Osteoblast (primary cell): ENCODE data around the gene ERFL. TPM values are rescaled to one million over a fixed set of nuclear protein-coding genes. Genes with fewer than 3 reads are reported as not detected.

Experiments used
- DNase-seq: peaks from one replicate; pipeline ENCODE4 v3.0.0; 2011; ENCODE audit warnings: low spot score, mixed read lengths; ENCODE audit not compliant: insufficient read length; ENCODE audit errors: missing footprints
- H2AFZ ChIP-seq: 2 replicates; pipeline ENCODE4 v1.6.0; 2011; ENCODE audit warnings: mild to moderate bottlenecking, low read length
- H3K27ac ChIP-seq: 2 replicates; pipeline ENCODE4 v1.5.1; 2011; ENCODE audit warnings: mild to moderate bottlenecking, low read depth, low read length, moderate library complexity
- H3K27me3 ChIP-seq: 2 replicates; pipeline ENCODE4 v1.6.0; 2012; ENCODE audit warnings: mild to moderate bottlenecking, control low read depth, inconsistent platforms, low read length, moderate library complexity; ENCODE audit not compliant: insufficient read depth
- H3K36me3 ChIP-seq: 2 replicates; pipeline ENCODE4 v1.5.1; 2011; ENCODE audit warnings: mild to moderate bottlenecking, low read length, control low read depth, moderate library complexity; ENCODE audit not compliant: insufficient read depth
- H3K4me1 ChIP-seq: 2 replicates; pipeline ENCODE4 v1.5.1; 2011; ENCODE audit warnings: mild to moderate bottlenecking, low read length, control low read depth, moderate library complexity; ENCODE audit not compliant: insufficient read depth
- H3K4me2 ChIP-seq: 2 replicates; pipeline ENCODE4 v1.6.0; 2011; ENCODE audit warnings: mild to moderate bottlenecking, low read length; ENCODE audit not compliant: insufficient read depth
- H3K4me3 ChIP-seq: fragments of 200-600 bp; sonication (generic); 3 replicates; pipeline ENCODE4 v1.5.1; 2012; ENCODE audit warnings: mild to moderate bottlenecking, low read length, inconsistent platforms; ENCODE audit not compliant: insufficient read depth
- H3K79me2 ChIP-seq: 2 replicates; pipeline ENCODE4 v1.6.0; 2012; ENCODE audit warnings: mild to moderate bottlenecking, low read length, control low read depth, inconsistent platforms; ENCODE audit not compliant: insufficient read depth
- H3K9me3 ChIP-seq: 2 replicates; pipeline ENCODE4 v1.5.1; 2011; ENCODE audit warnings: low read depth, low read length, control low read depth
- H4K20me1 ChIP-seq: 2 replicates; pipeline ENCODE4 v1.6.0; 2012; ENCODE audit warnings: mild to moderate bottlenecking, low read length, control low read depth; ENCODE audit not compliant: insufficient read depth
- total RNA-seq: library from RNA; depleted of rRNA; stranded (reverse); fragments of >200 nt; gene quantifications from 2 replicates; pipeline ENCODE4 v1.2.3, GENCODE V29; 2012
- TF ChIP-seq, protein P1 (sequence below): IDR thresholded peaks from 2 replicates; pipeline ENCODE4 v1.5.1; 2011; ENCODE audit warnings: mild to moderate bottlenecking, low read depth, low read length, moderate library complexity; ENCODE audit errors: extremely low read depth

ERFL gene
- total RNA-seq, 1 donor = under 0.01 TPM

- Histone ChIP-seq H3K9me3 (no peaks in the 10 kb centered on the region), H3K4me3 (no peak overlapping the region), H3K36me3 (peaks cover 37% of the 10 kb centered on the region), H2AFZ (no peak overlapping the region), H3K27me3 (peaks cover 12% of the 10 kb centered on the region), H4K20me1 (peaks cover 26% of the 10 kb centered on the region), H3K4me1 (no peaks in the 10 kb centered on the region), H3K79me2 (no peaks in the 10 kb centered on the region), H3K4me2 (no peak overlapping the region), H3K27ac (no peak overlapping the region)
- TF ChIP-seq, protein P1, sequence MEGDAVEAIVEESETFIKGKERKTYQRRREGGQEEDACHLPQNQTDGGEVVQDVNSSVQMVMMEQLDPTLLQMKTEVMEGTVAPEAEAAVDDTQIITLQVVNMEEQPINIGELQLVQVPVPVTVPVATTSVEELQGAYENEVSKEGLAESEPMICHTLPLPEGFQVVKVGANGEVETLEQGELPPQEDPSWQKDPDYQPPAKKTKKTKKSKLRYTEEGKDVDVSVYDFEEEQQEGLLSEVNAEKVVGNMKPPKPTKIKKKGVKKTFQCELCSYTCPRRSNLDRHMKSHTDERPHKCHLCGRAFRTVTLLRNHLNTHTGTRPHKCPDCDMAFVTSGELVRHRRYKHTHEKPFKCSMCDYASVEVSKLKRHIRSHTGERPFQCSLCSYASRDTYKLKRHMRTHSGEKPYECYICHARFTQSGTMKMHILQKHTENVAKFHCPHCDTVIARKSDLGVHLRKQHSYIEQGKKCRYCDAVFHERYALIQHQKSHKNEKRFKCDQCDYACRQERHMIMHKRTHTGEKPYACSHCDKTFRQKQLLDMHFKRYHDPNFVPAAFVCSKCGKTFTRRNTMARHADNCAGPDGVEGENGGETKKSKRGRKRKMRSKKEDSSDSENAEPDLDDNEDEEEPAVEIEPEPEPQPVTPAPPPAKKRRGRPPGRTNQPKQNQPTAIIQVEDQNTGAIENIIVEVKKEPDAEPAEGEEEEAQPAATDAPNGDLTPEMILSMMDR = no peak
- DNase-seq = no peak
Observed at GRCh38 chr19:41906271-41906670, 22.0 kb downstream of the ERFL start.

DNA sequence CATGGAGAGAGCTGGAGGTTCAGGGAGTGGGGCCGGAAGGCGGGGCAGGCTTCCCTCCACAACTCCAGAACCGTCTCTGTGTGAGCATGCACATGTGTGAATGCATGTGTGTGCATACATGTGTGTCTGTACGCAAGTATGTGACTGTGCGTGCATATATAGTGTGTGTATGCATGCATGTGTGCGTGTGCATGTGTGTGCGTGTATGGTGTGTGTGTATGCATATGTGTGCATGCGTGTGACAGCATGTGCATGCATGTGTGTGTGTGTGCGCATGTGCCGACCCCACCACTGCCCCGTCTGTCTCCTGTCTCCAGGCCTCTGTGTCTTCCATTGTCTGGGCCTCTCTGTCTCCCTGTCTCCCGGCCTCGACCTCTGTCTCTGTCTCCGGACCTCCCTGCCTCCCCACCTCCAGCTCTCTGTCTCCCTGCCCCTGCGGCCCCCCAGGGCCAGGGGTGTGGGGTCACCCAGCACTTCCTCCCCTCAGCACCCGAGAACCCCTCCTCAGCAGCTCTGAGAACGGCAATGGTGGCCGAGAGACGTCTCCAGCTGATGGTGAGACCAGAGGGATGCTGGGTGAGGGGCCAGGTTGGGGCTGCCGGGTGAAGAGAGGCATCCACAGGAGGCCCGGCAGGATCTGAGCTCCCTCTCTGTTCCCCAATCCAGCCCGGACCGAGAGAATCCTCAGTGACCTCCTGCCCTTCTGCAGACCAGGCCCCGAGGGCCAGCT is 22.8 kb downstream of the ERFL start:
- Histone ChIP-seq H3K27ac (no peak overlapping the region), H3K4me1 (no peaks in the 10 kb centered on the region), H3K4me3 (no peak overlapping the region), H3K79me2 (no peaks in the 10 kb centered on the region), H3K27me3 (peaks cover 3% of the 10 kb centered on the region), H3K36me3 (peaks cover 38% of the 10 kb centered on the region), H2AFZ (no peak overlapping the region), H3K4me2 (no peak overlapping the region), H3K9me3 (no peaks in the 10 kb centered on the region), H4K20me1 (peaks cover 18% of the 10 kb centered on the region)
- TF ChIP-seq, protein P1 = no peak
- DNase-seq = no peak

GRCh38 chr19:41904118-41904870 is 24.0 kb downstream of the ERFL start:
- Histone ChIP-seq H3K4me2 (no peak overlapping the region), H3K36me3 (peaks cover 47% of the 10 kb centered on the region), H3K4me3 (no peak overlapping the region), H3K4me1 (no peaks in the 10 kb centered on the region), H3K9me3 (no peaks in the 10 kb centered on the region), H2AFZ (no peak overlapping the region), H3K27me3 (no peaks in the 10 kb centered on the region), H3K79me2 (no peaks in the 10 kb centered on the region), H3K27ac (no peak overlapping the region), H4K20me1 (peaks cover 8% of the 10 kb centered on the region)
- no peak for DNase-seq
- TF ChIP-seq, protein P1 = no peak
